OCI-LY3 (cell line): ENCODE results near the gene ENPP5.

Experiments used
- CTCF ChIP-seq: fragments of 200-600, 300-600 bp; sonication (generic); IDR thresholded peaks from 2 replicates; pipeline ENCODE4 v1.5.1; 2014; ENCODE audit warnings: antibody characterized with exemption, low read length, low read depth
- EZH2phosphoT487 ChIP-seq: fragments of 200-600 bp; shearing (Covaris generic); IDR thresholded peaks from 2 replicates; pipeline ENCODE4 v1.6.1; 2018; ENCODE audit warnings: antibody characterized with exemption, mixed run types, low read depth

DNA sequence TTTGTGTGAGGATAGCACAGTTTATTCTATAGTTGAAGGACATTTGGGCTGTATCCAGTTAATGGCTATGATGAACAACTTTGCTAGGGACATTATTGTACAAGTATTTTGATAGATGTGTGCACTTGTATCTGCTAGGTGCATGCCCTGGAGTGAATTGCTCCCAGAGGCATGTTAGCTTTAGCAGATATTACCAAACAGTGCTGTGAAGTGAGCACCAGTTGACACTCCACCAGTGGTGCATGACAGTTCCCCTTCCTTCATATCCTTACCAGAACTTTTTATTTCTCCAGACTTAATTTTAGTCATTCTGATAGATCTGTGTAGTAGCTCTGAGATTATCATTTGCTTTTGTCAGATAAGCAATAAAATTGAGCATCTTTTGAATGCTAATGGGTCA is 48.9 kb upstream of the ENPP5 start:
- no peak for TF ChIP-seq EZH2phosphoT487
- TF ChIP-seq CTCF: no peak
